ENCODE results near the gene CLCNKB.
A peak's percentile ranks its signal among the peaks of the same experiment; 100 is the strongest.
"Not testable (repeated sequence)": the region's sequence is repeated elsewhere in the genome, so short reads cannot be mapped to it uniquely, and the experiment has no call there.

The CLCNKB gene

GRCh38 chr1:16033103-16033632 lies 10.4 kb upstream of the CLCNKB start:
- not testable (repeated sequence) for DNase-seq (ENCODE audit: low read depth)

DNA sequence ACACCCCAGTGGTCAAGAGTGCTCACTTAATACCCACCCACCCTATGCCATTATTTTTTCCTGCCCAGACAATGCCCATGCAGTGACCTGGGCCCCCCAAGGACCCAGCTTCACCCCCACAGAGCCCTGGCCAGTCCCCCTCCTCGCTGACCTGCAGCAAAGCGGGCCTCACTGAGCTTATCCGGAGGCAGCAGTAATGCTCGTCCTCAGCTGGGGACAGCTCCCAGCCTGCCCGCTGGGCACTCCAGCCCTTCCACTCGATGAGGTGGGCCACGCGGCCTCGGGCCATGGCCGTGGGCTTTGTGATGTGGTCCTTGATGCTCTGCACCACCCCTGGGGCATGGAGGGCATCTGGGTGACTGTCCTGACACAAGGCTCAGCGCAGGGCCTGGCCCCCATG lies 7.1 kb upstream of the CLCNKB start:
- DNase-seq (ENCODE audit: low read depth) = not testable (repeated sequence)

- DNase-seq (ENCODE audit: low read depth) = no peak
Measured at GRCh38 chr1:16038620-16038912, 5.0 kb upstream of the CLCNKB start.

- DNase-seq (ENCODE audit: low read depth) = not testable (repeated sequence)
Measured at GRCh38 chr1:16039871-16040270, 3.7 kb upstream of the CLCNKB start.

- no peak for DNase-seq (ENCODE audit: low read depth)
Measured at GRCh38 chr1:16041200-16041599, 2.4 kb upstream of the CLCNKB start.

GRCh38 chr1:16042096-16042495 lies 1.5 kb upstream of the CLCNKB start:
- no peak for DNase-seq (ENCODE audit: low read depth)

DNA sequence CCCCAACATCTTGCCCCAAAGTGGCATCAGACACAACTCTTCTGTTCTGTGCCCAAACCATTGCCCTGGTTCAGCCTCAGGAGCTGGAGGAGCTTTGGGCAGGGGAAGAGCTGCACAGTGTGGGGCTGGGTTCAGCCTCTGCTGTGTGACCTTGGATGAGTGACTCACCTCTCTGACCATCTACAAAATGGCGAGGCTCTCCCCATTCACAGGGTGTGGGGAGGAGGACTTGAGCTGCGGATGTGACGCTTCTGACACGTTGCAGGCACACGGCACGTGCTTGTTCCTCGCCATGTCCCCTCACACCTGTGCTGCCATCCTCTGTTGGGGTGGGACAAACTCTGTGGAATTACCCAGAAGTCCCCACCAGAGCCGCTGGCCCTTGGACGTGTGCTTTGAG lies 928 bp upstream of the CLCNKB start:
- not testable (repeated sequence) for DNase-seq (ENCODE audit: low read depth)

GRCh38 chr1:16043950-16044349 lies 368 bp downstream of the CLCNKB start:
- DNase-seq (ENCODE audit: low read depth) = no peak

- no peak for DNase-seq (ENCODE audit: low read depth)
Measured at GRCh38 chr1:16046842-16047241, 3.3 kb downstream of the CLCNKB start.

GRCh38 chr1:16047791-16048475 lies 4.4 kb downstream of the CLCNKB start:
- no peak for DNase-seq (ENCODE audit: low read depth)

GRCh38 chr1:16048573-16049189 lies 5.1 kb downstream of the CLCNKB start:
- DNase-seq (ENCODE audit: low read depth) = peak; percentile 33

GRCh38 chr1:16050328-16050727 lies 6.7 kb downstream of the CLCNKB start:
- DNase-seq (ENCODE audit: low read depth) = no peak

GRCh38 chr1:16051039-16051438 lies 7.5 kb downstream of the CLCNKB start:
- DNase-seq (ENCODE audit: low read depth) = no peak

DNA sequence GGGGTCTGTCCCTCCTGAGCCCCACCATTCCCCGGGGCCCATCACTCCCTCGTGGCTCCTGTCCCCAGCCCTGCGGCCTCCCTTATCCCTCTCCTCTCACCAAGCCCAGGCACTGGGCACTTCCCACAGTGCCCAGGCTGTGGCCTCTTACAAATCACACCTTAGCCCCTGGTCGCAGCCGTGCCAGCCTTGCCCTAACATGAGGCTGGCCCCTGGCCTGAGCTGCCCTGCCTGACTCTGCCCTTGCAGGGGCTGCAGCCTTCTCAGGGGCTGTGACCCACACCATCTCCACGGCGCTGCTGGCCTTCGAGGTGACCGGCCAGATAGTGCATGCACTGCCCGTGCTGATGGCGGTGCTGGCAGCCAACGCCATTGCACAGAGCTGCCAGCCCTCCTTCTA lies 8.4 kb downstream of the CLCNKB start:
- DNase-seq (ENCODE audit: low read depth) = not testable (repeated sequence)

GRCh38 chr1:16053781-16054502 lies 10.4 kb downstream of the CLCNKB start:
- DNase-seq (ENCODE audit: low read depth) = no peak

DNA sequence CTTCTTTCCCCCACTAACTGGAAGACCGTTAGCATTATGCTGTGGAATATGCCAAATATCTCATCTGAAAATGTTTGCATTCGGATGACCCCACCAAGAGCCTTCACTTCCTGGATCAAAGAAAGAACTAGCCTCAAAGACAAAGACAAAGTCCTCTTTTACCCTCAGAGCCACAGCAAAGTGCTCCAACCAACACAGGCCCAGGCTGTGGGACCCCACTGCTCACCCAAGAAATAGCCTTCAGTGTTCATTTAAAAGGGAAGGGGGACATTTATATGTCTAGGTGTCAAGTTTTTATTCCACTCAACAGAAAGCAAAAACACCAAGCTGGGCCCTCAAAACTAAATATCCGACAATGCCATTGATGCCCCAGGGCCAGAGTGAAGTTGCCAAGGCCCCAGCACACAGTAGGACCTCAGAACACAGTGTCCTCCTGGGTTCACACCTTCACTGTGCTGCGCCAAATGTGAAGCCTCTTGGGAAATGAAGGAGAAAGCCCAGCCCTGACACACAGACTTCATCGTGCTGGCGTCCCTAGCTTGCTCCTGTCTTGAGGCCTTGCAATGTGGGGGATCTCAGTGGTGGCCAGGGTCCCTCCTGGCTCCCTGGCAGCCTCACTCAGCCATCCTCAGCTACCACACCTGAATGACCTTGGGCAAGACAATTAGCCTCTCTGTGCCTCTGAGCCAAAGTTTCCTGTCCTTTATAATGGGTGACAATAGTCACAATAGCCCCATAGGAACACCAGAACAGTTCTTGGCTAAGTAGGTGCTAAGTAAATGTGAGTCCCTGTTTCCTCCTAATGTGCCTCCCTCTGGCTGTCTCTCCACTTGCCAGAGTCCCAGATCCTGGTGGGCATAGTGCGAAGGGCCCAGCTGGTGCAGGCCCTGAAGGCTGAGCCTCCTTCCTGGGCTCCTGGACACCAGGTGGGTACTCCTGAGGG lies 11.3 kb downstream of the CLCNKB start:
- no peak for DNase-seq (ENCODE audit: low read depth)

GRCh38 chr1:16055613-16056520 lies 12.3 kb downstream of the CLCNKB start:
- peak; percentile 84 for DNase-seq (ENCODE audit: low read depth)

GRCh38 chr1:16056521-16056912 lies 12.9 kb downstream of the CLCNKB start:
- DNase-seq (ENCODE audit: low read depth) = not testable (repeated sequence)

DNA sequence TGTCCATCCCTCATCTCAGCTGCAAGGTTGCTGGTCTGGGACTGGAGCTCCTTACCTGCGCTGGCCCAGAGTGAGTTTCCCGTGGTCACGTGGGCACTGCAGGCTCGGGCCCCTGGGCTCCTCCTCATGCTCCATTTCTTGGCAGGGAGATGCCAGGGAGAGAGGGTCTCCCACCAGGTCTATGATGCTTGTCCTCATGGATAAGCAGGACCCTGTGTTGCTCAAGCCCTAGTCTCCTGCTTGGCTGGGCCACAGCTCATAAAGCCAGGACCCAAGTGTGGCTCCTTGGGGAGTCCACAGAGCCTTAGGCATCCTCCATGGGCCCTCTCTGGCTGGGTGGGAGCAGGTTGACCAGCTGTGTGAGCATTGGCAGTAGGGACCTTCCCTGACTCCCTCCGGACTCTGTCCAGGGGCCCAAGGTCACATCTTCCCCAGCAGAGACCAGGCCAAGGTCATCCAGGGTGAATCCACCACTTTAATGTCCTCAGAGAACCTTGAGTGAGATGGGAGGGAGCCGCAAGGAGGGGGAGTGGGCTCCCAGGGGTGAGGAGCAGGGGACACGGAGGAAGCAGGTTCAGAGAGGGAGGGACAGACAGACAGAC lies 13.8 kb downstream of the CLCNKB start:
- not testable (repeated sequence) for DNase-seq (ENCODE audit: low read depth)

- DNase-seq (ENCODE audit: low read depth) = not testable (repeated sequence)
Measured at GRCh38 chr1:16058394-16059120, 15.0 kb downstream of the CLCNKB start.

Measured in activated T-cell treated with anti-CD3 and anti-CD28 coated beads for 48 hours (primary cell).